Measurements from ENCODE around the gene USP2. TPM values are rescaled to one million over a fixed set of nuclear protein-coding genes. Genes with fewer than 3 reads are reported as not detected.

The USP2 gene
- total RNA-seq, 3 donors from 2014 or later: 16.9 to 84.3 (median 26.7) TPM

DNA sequence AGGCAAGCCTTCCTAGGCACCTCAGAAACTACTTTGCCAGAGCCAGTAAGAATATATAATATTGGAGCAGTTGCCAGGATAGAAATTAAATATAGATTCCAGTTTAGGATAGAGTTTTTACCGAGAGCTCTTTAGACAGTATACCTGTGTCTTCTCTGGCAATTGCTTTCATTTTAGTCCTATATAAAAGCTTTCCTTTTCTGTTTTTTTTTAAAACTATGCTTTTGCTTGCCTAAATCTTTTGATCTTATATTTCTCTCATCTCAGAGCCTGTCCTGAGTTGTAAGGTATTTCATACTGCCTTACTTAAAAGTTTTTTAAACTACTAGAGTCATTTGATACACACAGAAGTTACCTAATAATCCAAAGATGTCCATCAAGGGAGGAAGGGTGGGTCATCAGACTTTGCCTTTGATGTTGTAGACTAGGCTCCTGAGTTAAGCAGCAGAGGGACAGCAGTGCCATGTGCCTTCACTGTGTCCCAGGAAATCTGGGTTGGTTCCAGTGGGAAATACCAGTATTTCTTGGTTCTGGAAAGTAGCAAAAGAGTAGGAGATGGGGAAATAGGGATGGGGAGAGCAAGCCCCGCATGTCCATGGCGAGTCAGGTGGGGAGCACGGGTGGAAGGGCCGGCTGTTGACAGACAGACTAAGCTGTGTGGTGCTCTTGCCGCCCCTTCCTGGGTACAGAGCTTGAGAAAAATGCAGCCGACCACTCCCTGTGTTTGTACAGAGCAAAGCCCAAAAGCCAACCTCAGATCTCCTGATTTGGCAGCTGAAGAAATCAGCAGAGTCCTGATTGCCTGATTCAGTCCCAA lies 75.7 kb downstream of the USP2 start:
- TF ChIP-seq, protein P1, sequence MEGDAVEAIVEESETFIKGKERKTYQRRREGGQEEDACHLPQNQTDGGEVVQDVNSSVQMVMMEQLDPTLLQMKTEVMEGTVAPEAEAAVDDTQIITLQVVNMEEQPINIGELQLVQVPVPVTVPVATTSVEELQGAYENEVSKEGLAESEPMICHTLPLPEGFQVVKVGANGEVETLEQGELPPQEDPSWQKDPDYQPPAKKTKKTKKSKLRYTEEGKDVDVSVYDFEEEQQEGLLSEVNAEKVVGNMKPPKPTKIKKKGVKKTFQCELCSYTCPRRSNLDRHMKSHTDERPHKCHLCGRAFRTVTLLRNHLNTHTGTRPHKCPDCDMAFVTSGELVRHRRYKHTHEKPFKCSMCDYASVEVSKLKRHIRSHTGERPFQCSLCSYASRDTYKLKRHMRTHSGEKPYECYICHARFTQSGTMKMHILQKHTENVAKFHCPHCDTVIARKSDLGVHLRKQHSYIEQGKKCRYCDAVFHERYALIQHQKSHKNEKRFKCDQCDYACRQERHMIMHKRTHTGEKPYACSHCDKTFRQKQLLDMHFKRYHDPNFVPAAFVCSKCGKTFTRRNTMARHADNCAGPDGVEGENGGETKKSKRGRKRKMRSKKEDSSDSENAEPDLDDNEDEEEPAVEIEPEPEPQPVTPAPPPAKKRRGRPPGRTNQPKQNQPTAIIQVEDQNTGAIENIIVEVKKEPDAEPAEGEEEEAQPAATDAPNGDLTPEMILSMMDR (IDR thresholded peaks at IDR 0.05): no peak
- ATAC-seq (no peak), DNase-seq (no peak)
- no peaks in the 10 kb centered on the region for H3K36me3 ChIP-seq (ENCODE audit: low read depth)
- no peak overlapping the region for H3K4me3 ChIP-seq
- intact Hi-C loops (cut with DNase I, micrococcal nuclease): no loop called here
- H3K9me3 ChIP-seq: no peaks in the 10 kb centered on the region
- H3K4me1 ChIP-seq (ENCODE audit: low read depth): no peaks in the 10 kb centered on the region

Small RNAs within 50 kb of the gene (microRNA-seq; reads per million reads assigned to microRNA genes)
- not detected for gene MIR6756

Other genes starting within 250 kb of the USP2 start
- gene ABCG4, start 232.6 kb downstream of the USP2 start, total RNA-seq: under 1 TPM in 2 of 3 donors, not detected in 1; 0.07 to 0.85 TPM
- gene NLRX1, start 213.0 kb downstream of the USP2 start, total RNA-seq: 10 to 100 TPM; 14.1 to 19.3 (median 16.3) TPM
- gene NHERF4, start 196.2 kb downstream of the USP2 start, total RNA-seq: 100 to 1,000 TPM in 1 of 3 donors, 10 to 100 TPM in 2; 52.9 to 151 (median 75.8) TPM
- 10 to 100 TPM; 11.0 to 24.4 (median 13.1) TPM for gene CBL, start 175.4 kb downstream of the USP2 start, total RNA-seq
- gene MCAM, start 64.6 kb downstream of the USP2 start, total RNA-seq: 100 to 1,000 TPM in 1 of 3 donors, 10 to 100 TPM in 1, 1 to 10 TPM in 1; 9.7 to 186 (median 32.5) TPM
- gene RNF26, start 47.2 kb downstream of the USP2 start, total RNA-seq: 10 to 100 TPM; 20.7 to 24.7 (median 23.7) TPM
- gene C1QTNF5, start 40.8 kb downstream of the USP2 start, total RNA-seq: 10 to 100 TPM in 1 of 3 donors, 1 to 10 TPM in 2; 5.1 to 13.9 (median 9.3) TPM
- not detected for gene MFRP, start 35.0 kb downstream of the USP2 start, total RNA-seq
- gene THY1, start 41.5 kb upstream of the USP2 start, total RNA-seq: 10 to 100 TPM in 2 of 3 donors, 1 to 10 TPM in 1; 2.8 to 32.5 (median 28.3) TPM

All from mucosa of descending colon (tissue), 3 donors.